GM18861 (cell line): ENCODE results near the gene PCDH9.

ENCODE experiments used
- ATAC-seq: cut with Tn5 transposase; IDR thresholded peaks from one replicate; pipeline ENCODE4 v1.9.1; 2021; ENCODE audit not compliant: unreplicated experiment

The PCDH9 gene

GRCh38 chr13:67226696-67227095 lies 3.4 kb downstream of the PCDH9 start:
- ATAC-seq = no peak

DNA sequence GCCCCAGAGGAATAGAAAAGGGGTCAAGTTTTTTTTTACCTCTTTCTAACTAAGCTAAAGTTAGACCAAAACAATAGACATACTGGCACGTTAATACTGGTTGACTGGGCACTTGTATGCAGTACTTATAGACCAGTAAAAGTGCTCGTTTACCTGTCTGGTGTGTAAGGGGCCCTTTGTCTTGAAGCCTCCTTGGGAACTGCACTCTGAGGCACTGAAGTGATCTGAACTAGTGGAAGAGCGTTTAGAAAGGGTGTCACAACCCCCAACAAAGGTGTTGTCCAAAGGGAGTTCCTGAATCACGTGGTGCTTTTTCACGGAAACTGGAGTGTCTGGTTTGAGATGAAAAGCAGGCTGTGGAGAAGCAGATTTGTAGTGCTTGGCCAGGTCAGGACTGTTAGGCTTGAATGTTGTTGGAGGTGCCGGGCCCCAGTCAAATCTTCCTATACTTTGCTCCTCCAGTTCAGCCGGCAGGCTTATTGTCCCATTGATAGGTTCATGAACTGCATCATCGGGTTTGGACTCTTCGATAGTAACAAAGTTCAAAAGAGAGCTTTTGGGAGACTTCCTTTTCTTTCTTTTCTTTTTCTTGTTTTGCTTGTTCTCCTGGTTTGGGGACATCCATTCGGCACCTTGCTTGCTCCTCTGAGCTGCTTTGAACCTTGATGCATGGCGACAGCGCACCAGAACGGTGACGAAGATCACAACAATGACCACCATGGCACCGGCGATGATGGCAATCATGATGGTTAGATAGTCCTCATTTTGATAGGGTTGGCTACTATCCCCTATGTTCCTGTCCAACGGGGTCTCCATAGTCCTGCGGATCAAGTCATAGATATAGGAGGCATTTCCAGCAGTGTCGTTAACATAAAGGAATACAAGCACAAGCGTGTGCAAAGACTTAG lies 4.6 kb downstream of the PCDH9 start:
- no peak for ATAC-seq

- peak; percentile 65 for ATAC-seq
These were observed 5.8 kb downstream of the PCDH9 start for GRCh38 chr13:67224148-67224846.

DNA sequence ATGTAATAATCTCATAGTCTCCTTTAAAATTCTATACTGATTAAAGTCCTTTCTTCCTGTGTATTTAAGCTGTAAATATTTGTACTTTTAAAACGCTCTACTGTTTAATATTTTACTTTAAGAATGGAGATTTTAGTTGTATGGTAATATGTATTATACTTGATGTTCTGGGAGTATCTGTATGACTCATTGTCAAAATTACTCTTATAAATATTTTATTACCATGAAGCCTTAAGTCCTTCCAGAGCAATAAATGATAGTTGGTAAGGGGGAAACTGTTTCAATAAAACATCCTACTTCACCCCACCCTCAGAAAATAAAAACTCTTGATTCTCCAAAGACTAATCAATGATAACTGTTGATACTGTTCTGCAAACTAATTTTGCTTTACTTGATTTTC lies 6.4 kb downstream of the PCDH9 start:
- ATAC-seq = no peak

- no peak for ATAC-seq
These were observed 7.1 kb downstream of the PCDH9 start for GRCh38 chr13:67223024-67223423.

DNA sequence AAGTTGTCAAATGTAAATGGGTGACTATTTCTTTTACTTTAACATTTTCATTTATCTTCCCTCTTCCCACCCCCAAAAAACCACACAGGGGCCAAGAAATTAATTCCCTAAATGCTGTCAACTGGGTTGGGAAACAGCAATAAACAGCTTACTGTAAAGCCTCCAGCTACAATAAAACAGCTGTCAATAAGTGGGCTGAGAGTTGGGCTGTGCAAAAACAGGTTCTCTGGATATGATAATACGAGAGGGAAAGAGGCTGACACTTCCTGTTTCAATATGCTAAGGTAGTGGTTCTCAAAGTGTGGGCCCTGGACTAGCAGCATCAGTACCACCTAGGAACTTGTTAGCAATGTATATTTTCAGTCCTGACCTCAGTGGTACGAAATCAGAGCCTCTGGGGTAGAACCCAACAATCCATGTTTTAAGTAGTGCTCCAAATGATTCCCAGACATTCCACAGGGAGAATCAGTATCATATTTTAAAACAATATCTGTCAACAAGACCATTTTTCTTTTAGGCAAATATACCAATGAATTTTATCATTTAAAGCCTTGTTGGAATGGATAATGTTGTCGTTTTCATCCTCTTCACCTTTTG lies 8.4 kb downstream of the PCDH9 start:
- no peak for ATAC-seq

DNA sequence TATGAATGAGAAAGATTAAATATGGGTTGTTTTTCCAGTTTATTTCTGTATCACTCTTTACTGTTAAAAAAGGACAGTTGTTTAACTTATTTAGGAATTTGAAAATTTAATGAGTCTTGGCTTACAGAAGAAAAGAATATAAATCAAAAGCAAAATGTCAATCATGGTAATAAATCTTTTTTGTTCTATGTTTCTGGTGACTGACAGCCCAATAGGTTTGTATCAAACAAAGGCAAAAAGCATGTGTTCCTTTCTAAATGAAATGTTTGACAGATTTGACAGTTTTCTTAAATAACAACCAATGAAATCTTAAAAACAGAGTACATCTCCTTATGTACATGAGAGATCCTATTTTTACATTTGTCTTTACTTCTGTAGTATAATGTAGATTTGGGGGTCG lies 11.0 kb downstream of the PCDH9 start:
- ATAC-seq = no peak

DNA sequence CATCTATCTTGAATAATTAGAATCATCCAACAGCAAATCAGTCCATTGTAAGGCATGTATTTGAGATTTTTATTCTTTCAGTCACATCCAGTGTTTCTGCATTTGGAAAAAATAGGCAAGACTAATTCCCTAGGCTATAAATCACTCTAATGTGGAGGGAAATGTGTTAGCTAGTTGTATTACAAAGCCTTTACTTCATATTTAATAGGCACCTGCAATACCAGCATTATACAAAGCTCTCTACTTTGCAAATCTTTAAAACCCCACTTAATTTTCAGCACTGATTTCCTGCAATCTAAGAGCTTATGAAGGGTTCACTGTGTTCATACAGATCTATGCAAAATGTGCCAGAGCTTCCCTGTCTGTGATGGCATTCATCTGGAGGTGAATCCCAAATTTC lies 12.3 kb downstream of the PCDH9 start:
- ATAC-seq = no peak

DNA sequence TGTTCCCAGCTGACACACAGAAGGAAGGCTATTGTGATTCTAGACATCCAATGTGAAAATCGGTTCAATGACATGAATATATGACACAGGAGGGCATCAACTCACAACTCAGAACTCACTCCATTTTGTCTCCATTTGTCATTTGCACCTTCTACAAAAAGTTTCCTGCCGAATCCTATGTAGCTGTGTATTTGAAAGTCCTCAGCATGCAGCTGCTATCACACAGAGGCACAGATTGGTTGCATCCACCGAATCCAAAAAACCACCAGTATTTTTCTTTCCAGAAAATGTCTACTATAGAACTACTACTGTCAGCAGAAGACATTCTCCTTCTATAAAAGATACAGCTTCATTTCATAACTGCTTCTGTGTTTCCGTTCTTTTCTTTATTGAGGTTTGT lies 13.3 kb downstream of the PCDH9 start:
- ATAC-seq = no peak

DNA sequence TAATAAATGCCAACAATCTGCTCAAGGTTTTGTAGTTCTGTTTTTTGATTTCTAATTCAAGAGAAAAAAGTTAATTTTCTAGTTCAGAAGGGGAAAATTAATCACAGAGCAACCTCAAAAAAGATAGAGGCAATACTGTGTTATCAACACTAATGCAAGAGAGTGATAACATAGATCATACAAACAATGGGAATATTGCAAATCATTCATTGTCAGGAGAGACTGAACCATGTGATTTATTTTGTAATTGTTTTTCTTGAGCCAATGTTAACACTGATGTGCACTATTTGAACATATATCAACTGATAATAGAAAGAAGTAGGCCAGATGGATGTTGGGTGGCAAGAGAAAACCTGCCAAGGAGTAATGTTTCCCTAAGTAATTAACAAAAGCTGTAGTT lies 19.9 kb downstream of the PCDH9 start:
- no peak for ATAC-seq

- ATAC-seq = no peak
These were observed 21.6 kb downstream of the PCDH9 start for GRCh38 chr13:67208552-67208951.

- no peak for ATAC-seq
These were observed 25.4 kb downstream of the PCDH9 start for GRCh38 chr13:67204764-67205163.

- no peak for ATAC-seq
These were observed 29.5 kb downstream of the PCDH9 start for GRCh38 chr13:67200605-67201004.

DNA sequence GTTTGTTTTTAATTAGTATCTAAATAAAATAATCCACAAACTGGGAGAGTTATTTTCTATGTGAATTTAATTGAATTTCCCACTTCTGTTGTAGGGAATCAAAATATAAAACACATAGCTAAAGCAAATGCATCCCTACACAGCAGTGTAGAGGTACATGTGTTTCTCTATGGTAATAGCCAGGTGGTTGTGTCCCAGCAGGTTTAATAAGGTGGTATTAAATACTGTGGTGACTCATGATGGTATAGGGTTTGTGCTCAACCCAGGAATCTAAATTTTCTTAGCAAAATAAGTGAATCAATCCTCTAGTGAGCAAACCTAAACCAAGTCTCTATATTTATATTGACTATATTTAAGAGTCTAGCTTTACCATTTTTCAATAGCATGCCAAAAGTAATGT lies 30.0 kb downstream of the PCDH9 start:
- ATAC-seq = no peak

GRCh38 chr13:67197704-67198103 lies 32.4 kb downstream of the PCDH9 start:
- no peak for ATAC-seq

DNA sequence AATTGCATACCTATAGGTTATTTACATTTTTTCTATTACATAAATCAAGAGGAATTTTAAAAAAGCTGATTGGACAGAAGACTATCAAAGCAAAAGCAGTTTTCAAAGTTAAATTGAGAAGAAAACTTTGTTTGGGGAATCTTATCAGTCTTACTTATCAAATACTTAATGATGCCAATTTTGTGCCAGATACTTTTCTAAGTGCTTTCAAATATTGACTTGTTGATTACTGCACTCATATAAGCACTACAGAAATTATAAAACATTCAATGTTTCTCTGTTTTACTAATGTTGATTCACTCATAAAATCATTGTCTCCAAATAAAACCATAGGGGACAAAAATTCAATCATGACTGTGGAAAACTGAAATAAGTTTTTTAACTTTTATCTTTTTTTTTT lies 36.2 kb downstream of the PCDH9 start:
- ATAC-seq = no peak

GRCh38 chr13:67192751-67193150 lies 37.4 kb downstream of the PCDH9 start:
- no peak for ATAC-seq

DNA sequence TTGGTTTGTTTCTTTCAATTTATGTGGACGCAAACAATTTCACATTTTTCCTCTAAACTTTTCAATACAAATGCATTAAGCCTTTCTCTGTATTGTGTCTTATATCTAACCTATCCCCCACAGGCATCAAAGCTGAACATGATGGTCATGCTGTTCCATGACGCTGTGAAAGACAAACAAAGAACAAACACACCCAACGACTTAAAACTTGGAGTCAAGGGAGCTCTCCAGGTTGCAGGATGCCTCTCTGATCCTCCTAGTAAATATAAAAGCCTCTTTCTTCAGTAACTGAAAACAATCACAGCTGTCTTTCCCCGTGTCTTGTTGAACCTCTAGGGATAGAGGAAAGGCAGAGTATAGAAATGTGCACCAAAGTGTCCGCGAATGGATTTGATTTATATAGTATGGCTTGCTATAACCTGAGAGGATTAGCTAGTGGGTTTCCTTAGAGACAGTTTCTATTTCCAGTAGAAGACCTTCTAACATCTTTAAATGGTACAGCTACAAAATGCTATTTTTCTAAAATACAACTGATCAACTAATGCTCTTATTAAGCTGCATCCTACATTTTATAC lies 43.1 kb downstream of the PCDH9 start:
- ATAC-seq = no peak

DNA sequence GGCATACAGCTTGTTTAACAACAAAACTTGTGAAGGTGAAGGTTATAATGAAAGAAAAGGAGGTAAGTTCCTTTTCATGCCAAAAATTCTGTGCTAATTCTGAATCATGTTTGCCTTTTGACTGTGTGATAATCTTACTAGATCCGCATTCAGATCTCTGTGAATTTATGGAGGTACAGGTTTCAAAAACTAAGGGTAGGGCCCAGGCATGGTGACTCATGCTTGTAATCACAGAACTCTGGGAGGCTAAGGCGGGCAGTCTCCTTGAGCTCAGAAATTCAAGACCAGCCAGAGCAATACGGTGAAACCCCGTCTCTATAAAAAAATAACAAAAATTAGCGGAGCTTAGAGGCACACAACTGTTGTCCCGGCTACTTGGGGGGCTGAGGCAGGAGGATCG lies 45.9 kb downstream of the PCDH9 start:
- no peak for ATAC-seq

DNA sequence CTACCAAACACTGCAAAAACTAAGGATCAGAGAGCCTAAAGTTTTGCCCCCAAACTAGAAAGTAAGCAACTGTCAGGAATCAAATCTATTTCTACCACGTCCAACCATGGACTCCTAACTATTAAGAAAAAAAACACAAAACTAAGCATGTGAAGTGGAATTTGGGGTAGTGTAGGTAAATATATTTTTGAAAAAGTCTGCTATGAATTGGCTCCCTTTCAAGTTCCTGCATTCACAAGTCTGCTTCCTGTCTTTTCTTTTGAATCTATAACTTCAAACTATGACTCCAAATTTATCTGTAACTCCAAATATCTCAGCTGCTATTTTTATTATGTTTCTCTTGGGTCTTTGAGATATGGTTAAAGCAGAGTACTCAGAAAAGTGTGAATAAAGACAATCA lies 47.0 kb downstream of the PCDH9 start:
- ATAC-seq = no peak

GRCh38 chr13:67175836-67176459 lies 54.2 kb downstream of the PCDH9 start:
- no peak for ATAC-seq
